RWPE1 (cell line): Measurements from ENCODE around the gene PSME1.
A peak's percentile ranks its signal among the peaks of the same experiment; 100 is the strongest.

ENCODE experiments used
- CTCF ChIA-PET: fragments of 350-600 bp; sonication (Branson Sonifier 250); formaldehyde crosslinking; extraction: SDS; loops from one replicate; lab custom pipeline; 2021; lab: Yijun Ruan, JAX
- POLR2A ChIA-PET: fragments of 400-600 bp; formaldehyde crosslinking; extraction: SDS; loops from one replicate; lab custom pipeline; 2020; ENCODE audit warnings: antibody characterized with exemption; ENCODE audit not compliant: low non-redundant PET; lab: Yijun Ruan, JAX
- DNase-seq: peaks from one replicate; pipeline ENCODE4 v3.0.0; 2012; ENCODE audit warnings: low spot score
- H3K27ac ChIP-seq: fragments of 450-650 bp; 2 replicates; pipeline ENCODE4 v1.5.1; 2017
- CTCF ChIP-seq: fragments of 450-650 bp; conservative IDR thresholded peaks from 2 replicates; pipeline ENCODE4 v1.5.1; 2017; ENCODE audit warnings: low read depth, mild to moderate bottlenecking

Gene PSME1

GRCh38 chr14:24098229-24098926, 37.6 kb upstream of the PSME1 start:
- ChIA-PET CTCF (interaction anchor here (1.4 kb wide), 1 partner anchor 10 kb away, joined by 4 read pairs; no protein-coding TSS in a partner anchor), POLR2A (no interaction called here)
- no peak for TF ChIP-seq CTCF

GRCh38 chr14:24098927-24099813, 36.8 kb upstream of the PSME1 start:
- POLR2A ChIA-PET = no interaction called here

More at GRCh38 chr14:24098229-24098926, 37.6 kb upstream of the PSME1 start:
- DNase-seq = no peak
- H3K27ac ChIP-seq = 0 out of 2 replicates have a peak overlapping the region, but pooled peaks have one; percentile 6

GRCh38 chr14:24100197-24100981, 35.6 kb upstream of the PSME1 start:
- H3K27ac ChIP-seq = peak overlapping the region; percentile 26; the same call in 1 of the 2 replicates
- ChIA-PET POLR2A (no interaction called here), CTCF (interaction anchor here (0.6 to 1.4 kb wide), 3 partner anchors 8 to 626 kb away, joined by 3 to 5 read pairs (median 3); no protein-coding TSS in a partner anchor)
- DNase-seq = no peak
- TF ChIP-seq CTCF = no peak

More at GRCh38 chr14:24098927-24099813, 36.8 kb upstream of the PSME1 start:
- CTCF ChIA-PET = interaction anchor here (1.4 kb wide), 1 partner anchor 10 kb away, joined by 5 read pairs; no protein-coding TSS in a partner anchor
- DNase-seq = no peak
- H3K27ac ChIP-seq = peak overlapping the region; percentile 6; the same call in 1 of the 2 replicates
- no peak for TF ChIP-seq CTCF

- CTCF ChIA-PET = interaction anchor here (0.6 kb wide), 1 partner anchor 26 kb away, joined by 3 read pairs; no protein-coding TSS in a partner anchor
- H3K27ac ChIP-seq = peak overlapping the region; percentile 10; the same call in 1 of the 2 replicates
- DNase-seq = no peak
- TF ChIP-seq CTCF = no peak
- POLR2A ChIA-PET = no interaction called here
Observed at GRCh38 chr14:24100982-24101494, 35.0 kb upstream of the PSME1 start.

GRCh38 chr14:24102357-24103048, 33.5 kb upstream of the PSME1 start:
- no peak overlapping the region for H3K27ac ChIP-seq
- DNase-seq = no peak
- ChIA-PET CTCF (no interaction called here), POLR2A (interaction anchor here (0.6 kb wide), 1 partner anchor 20 kb away, joined by 3 read pairs; no protein-coding TSS in a partner anchor)
- no peak for TF ChIP-seq CTCF
